Nephron (organoid): Measurements from ENCODE around the gene TRAF3.
A peak's percentile ranks its signal among the peaks of the same experiment; 100 is the strongest.
"Not testable (repeated sequence)": the region's sequence is repeated elsewhere in the genome, so short reads cannot be mapped to it uniquely, and the experiment has no call there.

Experiments
- H3K27ac Mint-ChIP-seq, 3 experiments: 2 replicates each; pipeline ENCODE4 v1.8.0; 2020; ENCODE audit warnings: mixed read lengths in 3 of 3, mild to moderate bottlenecking in 2 of 3, moderate library complexity in 1 of 3
- H3K27me3 Mint-ChIP-seq: 2 replicates; pipeline ENCODE4 v1.8.0; 2021; ENCODE audit warnings: low read depth, mild to moderate bottlenecking, moderate library complexity, mixed read lengths
- H3K36me3 Mint-ChIP-seq: 2 replicates; pipeline ENCODE4 v1.8.0; 2020; ENCODE audit warnings: low read depth, mixed read lengths
- H3K4me1 Mint-ChIP-seq: 2 replicates; pipeline ENCODE4 v1.8.0; 2020; ENCODE audit warnings: mixed read lengths
- H3K4me3 Mint-ChIP-seq, 3 experiments: 2 replicates each; pipeline ENCODE4 v1.8.0; 2020; ENCODE audit warnings: mild to moderate bottlenecking in 3 of 3, mixed read lengths in 3 of 3, moderate library complexity in 2 of 3
- H3K9me3 Mint-ChIP-seq: 2 replicates; pipeline ENCODE4 v1.8.0; 2020; ENCODE audit warnings: mixed read lengths
- TF ChIP-seq, protein P1 (sequence below), 3 experiments: fragments of 200-600 bp; sonication (generic); IDR thresholded peaks; one replicate each; pipeline ENCODE4 v1.5.0; 2021; ENCODE audit warnings: antibody characterized with exemption in 3 of 3; ENCODE audit not compliant: unreplicated experiment in 3 of 3

TRAF3 gene

DNA sequence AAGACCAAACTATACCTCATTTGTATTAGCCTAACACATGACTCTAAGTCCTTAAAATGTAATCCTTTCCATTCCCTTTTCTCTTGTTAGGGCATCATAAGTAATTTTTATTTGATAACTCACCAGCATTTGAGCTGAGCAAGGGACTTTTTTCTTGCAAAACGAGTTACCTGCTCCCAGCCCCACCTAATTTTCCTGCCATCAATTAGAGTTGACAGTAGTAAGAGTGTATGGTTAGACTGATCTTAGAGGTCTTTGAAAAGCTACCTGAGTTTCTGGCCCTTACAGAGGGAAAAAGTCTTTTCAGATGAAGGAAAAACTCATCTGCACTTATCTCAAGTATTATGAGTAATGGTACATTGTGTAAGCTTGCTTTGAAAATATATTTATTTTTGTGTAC is 111.5 kb downstream of the TRAF3 start:
- Mint-ChIP-seq H3K27ac (no peak overlapping the region), H3K36me3 (peaks cover 41% of the 10 kb centered on the region), H3K4me1 (peaks cover 9% of the 10 kb centered on the region), H3K27me3 (no peaks in the 10 kb centered on the region), H3K9me3 (no peaks in the 10 kb centered on the region), H3K4me3 (no peak overlapping the region)
- TF ChIP-seq, protein P1, sequence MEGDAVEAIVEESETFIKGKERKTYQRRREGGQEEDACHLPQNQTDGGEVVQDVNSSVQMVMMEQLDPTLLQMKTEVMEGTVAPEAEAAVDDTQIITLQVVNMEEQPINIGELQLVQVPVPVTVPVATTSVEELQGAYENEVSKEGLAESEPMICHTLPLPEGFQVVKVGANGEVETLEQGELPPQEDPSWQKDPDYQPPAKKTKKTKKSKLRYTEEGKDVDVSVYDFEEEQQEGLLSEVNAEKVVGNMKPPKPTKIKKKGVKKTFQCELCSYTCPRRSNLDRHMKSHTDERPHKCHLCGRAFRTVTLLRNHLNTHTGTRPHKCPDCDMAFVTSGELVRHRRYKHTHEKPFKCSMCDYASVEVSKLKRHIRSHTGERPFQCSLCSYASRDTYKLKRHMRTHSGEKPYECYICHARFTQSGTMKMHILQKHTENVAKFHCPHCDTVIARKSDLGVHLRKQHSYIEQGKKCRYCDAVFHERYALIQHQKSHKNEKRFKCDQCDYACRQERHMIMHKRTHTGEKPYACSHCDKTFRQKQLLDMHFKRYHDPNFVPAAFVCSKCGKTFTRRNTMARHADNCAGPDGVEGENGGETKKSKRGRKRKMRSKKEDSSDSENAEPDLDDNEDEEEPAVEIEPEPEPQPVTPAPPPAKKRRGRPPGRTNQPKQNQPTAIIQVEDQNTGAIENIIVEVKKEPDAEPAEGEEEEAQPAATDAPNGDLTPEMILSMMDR (IDR thresholded peaks at IDR 0.05; ENCODE audit: unreplicated experiment in 3 of 3): no peak

DNA sequence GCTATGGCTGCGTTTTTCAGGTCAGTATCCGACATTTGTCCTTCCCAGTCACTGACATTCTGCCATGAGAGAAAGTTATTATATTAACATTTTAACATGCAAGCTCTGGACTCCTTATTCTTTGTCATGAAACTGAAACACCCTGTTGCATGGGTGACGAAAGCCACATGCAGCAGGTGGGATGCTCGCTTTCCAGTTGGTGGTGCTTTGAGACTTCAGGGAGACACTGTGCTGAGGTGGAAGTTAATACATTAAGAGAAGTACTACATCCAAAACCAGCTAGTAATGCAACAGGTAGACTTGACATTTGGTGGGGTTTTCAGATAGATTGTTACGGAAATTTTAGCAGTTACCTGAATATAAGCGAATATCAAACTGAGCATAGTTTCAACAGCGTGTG is 112.4 kb downstream of the TRAF3 start:
- TF ChIP-seq, protein P1 (IDR thresholded peaks at IDR 0.05; ENCODE audit: unreplicated experiment in 3 of 3): no peak
- Mint-ChIP-seq H3K27me3 (no peaks in the 10 kb centered on the region), H3K9me3 (no peaks in the 10 kb centered on the region)

DNA sequence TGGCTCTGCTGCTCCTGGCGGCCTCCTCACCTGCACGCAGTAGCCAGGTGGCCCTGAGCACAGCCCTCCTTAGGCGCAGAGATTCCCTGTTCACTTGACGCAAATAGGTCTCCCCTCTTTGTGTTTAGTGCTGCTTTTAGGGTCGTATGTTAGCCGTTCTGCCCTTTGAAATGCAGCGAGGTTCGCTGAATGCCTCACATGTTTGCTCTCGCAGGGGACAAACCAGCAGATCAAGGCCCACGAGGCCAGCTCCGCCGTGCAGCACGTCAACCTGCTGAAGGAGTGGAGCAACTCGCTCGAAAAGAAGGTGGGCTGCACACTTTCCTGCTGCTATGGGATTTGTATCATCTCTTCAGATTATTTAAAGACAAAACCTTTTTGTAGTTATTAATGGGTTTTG is 113.9 kb downstream of the TRAF3 start:
- Mint-ChIP-seq H3K4me3 (no peak overlapping the region), H3K36me3 (peaks cover 47% of the 10 kb centered on the region), H3K27me3 (no peaks in the 10 kb centered on the region), H3K4me1 (peaks cover 10% of the 10 kb centered on the region), H3K27ac (no peak overlapping the region), H3K9me3 (no peaks in the 10 kb centered on the region)
- TF ChIP-seq, protein P1 (IDR thresholded peaks at IDR 0.05; ENCODE audit: unreplicated experiment in 3 of 3): no peak

More for the DNA sequence above, 112.4 kb downstream of the TRAF3 start:
- Mint-ChIP-seq H3K36me3 (peaks cover 40% of the 10 kb centered on the region), H3K27ac (no peak overlapping the region), H3K4me3 (no peak overlapping the region), H3K4me1 (peaks cover 10% of the 10 kb centered on the region)

DNA sequence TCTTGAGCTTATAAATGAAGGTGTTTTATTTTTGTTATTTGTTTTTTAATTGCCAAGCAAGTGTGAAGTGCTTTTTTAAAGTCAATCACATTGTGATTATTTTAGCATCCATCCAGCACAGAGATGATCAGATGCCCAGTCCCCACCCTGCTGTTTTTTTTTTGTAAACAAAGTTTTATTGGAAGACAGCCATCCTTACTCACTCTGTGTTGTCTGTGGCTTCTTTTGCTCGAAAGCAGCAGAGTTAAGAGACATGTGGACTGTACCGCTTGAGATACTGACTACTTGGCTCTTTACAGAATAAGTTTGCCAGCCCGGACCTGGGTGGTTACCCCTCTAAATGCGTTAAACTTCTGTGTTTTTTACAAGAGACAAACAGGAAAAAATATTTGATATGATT is 114.3 kb downstream of the TRAF3 start:
- Mint-ChIP-seq H3K4me3 (no peak overlapping the region), H3K9me3 (no peaks in the 10 kb centered on the region), H3K36me3 (peaks cover 49% of the 10 kb centered on the region), H3K27me3 (no peaks in the 10 kb centered on the region), H3K27ac (no peak overlapping the region), H3K4me1 (peaks cover 10% of the 10 kb centered on the region)
- TF ChIP-seq, protein P1 (IDR thresholded peaks at IDR 0.05; ENCODE audit: unreplicated experiment in 3 of 3): no peak

DNA sequence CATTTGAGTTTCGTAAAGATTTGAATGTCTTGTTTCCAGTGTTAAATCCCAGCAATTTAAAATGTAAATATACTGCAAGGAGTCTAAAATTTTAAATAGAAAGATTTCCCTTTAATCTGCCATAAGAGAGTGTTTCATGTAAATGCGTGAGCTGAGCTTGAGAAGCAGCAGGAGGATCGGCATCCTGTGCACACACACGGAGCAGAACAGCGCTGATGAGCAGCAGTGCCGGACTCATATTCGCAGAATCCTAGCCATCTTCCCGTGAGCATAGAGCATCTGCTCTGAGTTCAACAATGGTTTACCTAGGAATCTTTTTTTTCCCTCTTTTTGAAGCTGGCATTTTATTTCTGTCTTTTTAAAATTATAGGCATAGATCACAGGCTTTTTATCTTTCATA is 115.4 kb downstream of the TRAF3 start:
- H3K9me3 Mint-ChIP-seq: no peaks in the 10 kb centered on the region
- TF ChIP-seq, protein P1 (IDR thresholded peaks at IDR 0.05; ENCODE audit: unreplicated experiment in 3 of 3): no peak
- no peaks in the 10 kb centered on the region for H3K27me3 Mint-ChIP-seq
- no peak overlapping the region for H3K27ac Mint-ChIP-seq
- peaks cover 45% of the 10 kb centered on the region for H3K36me3 Mint-ChIP-seq
- H3K4me1 Mint-ChIP-seq: peaks cover 10% of the 10 kb centered on the region
- no peak overlapping the region for H3K4me3 Mint-ChIP-seq

DNA sequence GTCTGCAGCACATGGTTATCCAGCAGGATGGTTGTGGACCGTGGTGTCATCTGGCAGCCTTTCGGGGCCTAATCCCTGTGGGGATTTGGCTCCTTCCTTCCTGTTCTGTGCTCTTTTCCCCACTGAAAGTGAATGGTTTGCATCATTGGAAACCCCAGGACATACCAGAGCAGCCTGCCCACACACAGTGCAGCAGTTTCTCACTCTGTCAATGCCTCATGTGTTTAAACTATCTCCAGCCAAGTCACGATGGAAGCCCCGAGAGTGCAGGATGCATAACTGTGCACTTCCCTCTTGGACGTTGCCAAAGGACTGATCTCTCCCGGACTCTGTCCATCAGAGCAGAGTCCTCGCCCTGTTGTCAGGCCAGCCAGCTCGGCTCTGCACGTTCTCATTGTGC is 116.2 kb downstream of the TRAF3 start:
- H3K4me3 Mint-ChIP-seq: no peak overlapping the region

DNA sequence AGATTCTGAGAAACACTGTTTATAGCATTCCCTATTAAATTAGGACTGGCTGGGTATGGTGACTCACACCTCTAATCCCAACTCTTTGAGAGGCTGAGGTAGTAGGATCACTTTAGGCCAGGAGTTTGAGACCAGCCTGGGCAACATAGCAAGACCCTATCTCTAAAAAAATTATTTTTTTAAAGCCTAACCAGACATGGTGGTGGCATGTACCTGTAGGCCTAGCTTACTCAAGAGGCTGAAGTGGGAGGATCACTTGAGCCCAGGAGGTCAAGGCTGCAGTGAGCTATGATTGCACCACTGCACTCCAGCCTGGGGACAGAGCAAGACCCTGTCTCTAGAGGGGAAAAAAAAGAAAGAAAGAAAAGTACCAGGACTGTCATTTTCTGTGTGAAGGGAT is 119.5 kb downstream of the TRAF3 start:
- not testable (repeated sequence) for H3K9me3 Mint-ChIP-seq, H3K27me3 Mint-ChIP-seq, H3K4me3 Mint-ChIP-seq

More for the DNA sequence above, 116.2 kb downstream of the TRAF3 start:
- no peaks in the 10 kb centered on the region for H3K27me3 Mint-ChIP-seq
- H3K36me3 Mint-ChIP-seq: peaks cover 42% of the 10 kb centered on the region
- TF ChIP-seq, protein P1 (IDR thresholded peaks at IDR 0.05; ENCODE audit: unreplicated experiment in 3 of 3): no peak
- H3K27ac Mint-ChIP-seq: peak overlapping the region in 2 of 3 experiments; percentile 71 to 72
- H3K9me3 Mint-ChIP-seq: no peaks in the 10 kb centered on the region
- peaks cover 10% of the 10 kb centered on the region for H3K4me1 Mint-ChIP-seq

More for the DNA sequence above, 119.5 kb downstream of the TRAF3 start:
- peaks cover 48% of the 10 kb centered on the region for H3K36me3 Mint-ChIP-seq
- H3K27ac Mint-ChIP-seq, H3K4me1 Mint-ChIP-seq: not testable (repeated sequence)
